Ovary (tissue), 9 donors: ENCODE measurements around the gene MAN1C1. TPM values are rescaled to one million over a fixed set of nuclear protein-coding genes. Genes with fewer than 3 reads are reported as not detected.

Experiments
- DNase-seq, 5 donors: peaks; one replicate each; pipeline ENCODE4 v3.0.0-alpha.2; 2019 to 2020
- H3K27ac ChIP-seq, 2 donors: fragments of 200-600 bp; one replicate each; pipeline versions ENCODE4 v1.5.1 to v1.8.0; 2019 to 2022
- H3K27me3 ChIP-seq: fragments of 200-600 bp; one replicate; pipeline ENCODE4 v1.8.0; 2022
- H3K36me3 ChIP-seq: fragments of 200-600 bp; sonication (generic); one replicate; pipeline ENCODE4 v1.5.1; 2019
- H3K4me1 ChIP-seq: one replicate; pipeline ENCODE4 v1.8.1; 2013; ENCODE audit warnings: mild to moderate bottlenecking, moderate library complexity; ENCODE audit not compliant: insufficient read depth
- H3K4me3 ChIP-seq: fragments of 200-600 bp; sonication (generic); one replicate; pipeline ENCODE4 v1.5.1; 2017
- H3K9me3 ChIP-seq, 2 donors: fragments of 200-600 bp in 1 of 2; sonication (generic) in 1 of 2; one replicate each; pipeline versions ENCODE4 v1.5.1 to v1.8.1; 2013 to 2019; ENCODE audit warnings: mild to moderate bottlenecking in 1 of 2, moderate library complexity in 1 of 2
- EP300 ChIP-seq: sonication (generic); formaldehyde crosslinking; IDR thresholded peaks from one replicate; pipeline ENCODE4 v1.6.1; 2017; ENCODE audit warnings: antibody characterized with exemption
- POLR2A ChIP-seq: fragments of 450-650 bp; IDR thresholded peaks from one replicate; pipeline ENCODE4 v1.6.1; 2017; ENCODE audit warnings: antibody characterized with exemption, mild to moderate bottlenecking, moderate library complexity
- WGBS, 3 donors: extraction: QIAGEN DNeasy Blood & Tissue Kit in 1 of 3; methylation state at CpG; one replicate each; pipeline versions ENCODE4 v1.1.5 to v1.1.7; 2013 to 2017; 5-methylcytosine and 5-hydroxymethylcytosine counted together
- intact Hi-C, 4 donors: fragments of 100-400 bp; cut with DNase I; formaldehyde crosslinking; loops; one replicate each; pipeline versions ENCODE4 v1.11.0 to v1.15.1; 2022 to 2023
- polyA plus RNA-seq, 2 donors: library from polyadenylated mRNA; stranded (reverse); fragments of 200-250 nt in 1 of 2; fragments of 350-450 nt in 1 of 2; fragmentation: Illumina TruSeq in 1 of 2; extraction: RNeasy Lipid Tissue Mini Kit (QIAGEN cat#74804) in 1 of 2; gene quantifications; one replicate each; pipeline ENCODE4 v1.2.3, GENCODE V29; 2013 to 2014
- total RNA-seq, 7 donors: library from RNA; depleted of rRNA in 2 of 7; stranded (reverse); fragments of >200 nt in 2 of 7; fragmentation: NEBNext Ultra II Directional in 3 of 7; extraction: Animal tissue kit (Norgen Biotek cat#: 25700) in 3 of 7; gene quantifications; one replicate each; pipeline versions ENCODE4 v1.1.0 to v1.2.4, GENCODE V29; 2016 to 2023
- TF ChIP-seq, protein P1 (sequence below), 3 donors: fragments of 450-650 bp in 2 of 3; fragments of 200-600 bp in 1 of 3; IDR thresholded peaks; one replicate each; pipeline versions ENCODE4 v1.5.1 to v1.8.0; 2016 to 2022; ENCODE audit warnings: antibody characterized with exemption in 3 of 3, mild to moderate bottlenecking in 1 of 3
- donor health status: DM: no; HTN: no; CAD: no; lungs with moderate emphysema.
- donor health status: DM: no; HTN: no; CAD: no.
- donor health status: Bipolar disorder and iron deficiency.
- donor health status: DM: yes; HTN: yes; CAD: no.
- donor health status: DM: no; HTN: no; CAD: no.
- donor health status: DM: yes; HTN: yes; CAD: no.

Gene MAN1C1
- total and polyA plus RNA-seq, 9 donors = 18.0 to 59.2 (median 33.1) TPM

DNA sequence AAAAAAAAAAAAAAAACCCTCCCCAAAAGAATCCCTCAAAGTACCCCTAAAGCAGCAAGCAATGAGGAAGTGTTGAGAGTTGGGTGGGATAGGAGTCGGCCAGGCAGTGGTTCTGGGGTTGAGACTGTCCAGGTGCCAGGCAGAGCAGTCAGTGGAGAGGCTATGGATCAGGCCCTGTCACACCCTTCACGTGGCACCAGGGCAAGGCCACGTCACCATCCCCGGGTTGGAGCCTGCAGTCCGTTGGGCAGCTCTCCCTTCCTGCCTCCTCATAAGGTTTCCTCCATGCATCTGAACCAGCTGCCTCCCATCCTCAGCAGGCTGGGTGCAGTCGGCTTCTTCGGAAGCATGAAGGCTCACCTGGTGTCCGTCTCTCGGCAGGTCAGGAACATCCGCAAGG lies 146.9 kb downstream of the MAN1C1 start:
- Histone ChIP-seq H3K27me3 (no peaks in the 10 kb centered on the region), H3K9me3 (no peaks in the 10 kb centered on the region), H3K4me3 (no peak overlapping the region), H3K36me3 (no peaks in the 10 kb centered on the region), H3K27ac (no peak overlapping the region), H3K4me1 (no peaks in the 10 kb centered on the region)
- WGBS, 3 donors = 89 to 95% (median 92%) methylated on average over 10 of the region's 10 CpGs
- intact Hi-C loops = no loop called here
- TF ChIP-seq, protein P1, sequence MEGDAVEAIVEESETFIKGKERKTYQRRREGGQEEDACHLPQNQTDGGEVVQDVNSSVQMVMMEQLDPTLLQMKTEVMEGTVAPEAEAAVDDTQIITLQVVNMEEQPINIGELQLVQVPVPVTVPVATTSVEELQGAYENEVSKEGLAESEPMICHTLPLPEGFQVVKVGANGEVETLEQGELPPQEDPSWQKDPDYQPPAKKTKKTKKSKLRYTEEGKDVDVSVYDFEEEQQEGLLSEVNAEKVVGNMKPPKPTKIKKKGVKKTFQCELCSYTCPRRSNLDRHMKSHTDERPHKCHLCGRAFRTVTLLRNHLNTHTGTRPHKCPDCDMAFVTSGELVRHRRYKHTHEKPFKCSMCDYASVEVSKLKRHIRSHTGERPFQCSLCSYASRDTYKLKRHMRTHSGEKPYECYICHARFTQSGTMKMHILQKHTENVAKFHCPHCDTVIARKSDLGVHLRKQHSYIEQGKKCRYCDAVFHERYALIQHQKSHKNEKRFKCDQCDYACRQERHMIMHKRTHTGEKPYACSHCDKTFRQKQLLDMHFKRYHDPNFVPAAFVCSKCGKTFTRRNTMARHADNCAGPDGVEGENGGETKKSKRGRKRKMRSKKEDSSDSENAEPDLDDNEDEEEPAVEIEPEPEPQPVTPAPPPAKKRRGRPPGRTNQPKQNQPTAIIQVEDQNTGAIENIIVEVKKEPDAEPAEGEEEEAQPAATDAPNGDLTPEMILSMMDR (IDR thresholded peaks at IDR 0.05) = no peak
- TF ChIP-seq EP300 = no peak
- no peak for TF ChIP-seq POLR2A
- DNase-seq = no peak

DNA sequence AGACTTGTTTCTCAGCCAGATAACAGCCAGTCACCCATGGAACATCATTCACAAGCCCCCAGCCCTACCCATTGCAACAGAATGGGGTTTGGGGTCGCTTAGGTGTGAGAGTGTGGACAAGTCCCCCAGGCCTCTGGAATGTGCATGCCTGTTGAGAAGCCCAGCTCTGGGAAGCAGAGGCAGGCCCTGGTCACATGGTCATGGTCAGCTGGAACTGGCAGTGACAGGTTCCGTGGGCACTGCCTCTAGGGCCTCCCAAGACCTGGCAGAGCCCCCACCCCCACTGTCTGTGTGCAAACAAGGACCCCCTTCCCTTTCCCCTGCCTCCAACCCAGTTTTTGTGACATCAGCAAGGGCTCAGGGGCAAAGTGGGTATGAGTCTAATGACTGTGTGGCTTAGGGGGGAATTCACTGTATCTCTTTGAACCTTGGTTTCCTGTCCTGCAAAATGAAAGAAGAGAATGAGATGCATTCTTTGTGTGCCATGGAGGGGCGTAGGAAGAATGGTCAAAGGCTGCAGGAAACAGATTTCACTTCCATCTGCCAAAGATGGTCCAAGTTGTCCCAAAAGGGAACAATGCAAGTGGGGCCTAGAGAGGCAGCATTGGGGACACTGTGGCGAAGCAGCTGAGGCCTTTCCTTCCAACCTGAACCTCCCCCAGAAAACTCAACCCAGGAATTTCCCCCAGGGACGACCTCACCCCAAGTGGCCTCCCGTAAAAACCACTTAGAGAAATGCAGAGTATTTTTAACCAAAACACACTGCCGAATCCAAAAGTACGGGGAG lies 148.7 kb downstream of the MAN1C1 start:
- Histone ChIP-seq H3K4me3 (no peak overlapping the region), H3K27ac (peak overlapping the region in 1 of 2 donors; percentile 4), H3K36me3 (no peaks in the 10 kb centered on the region), H3K9me3 (no peaks in the 10 kb centered on the region), H3K4me1 (no peaks in the 10 kb centered on the region), H3K27me3 (no peaks in the 10 kb centered on the region)
- intact Hi-C loops = no loop called here
- TF ChIP-seq, protein P1 (IDR thresholded peaks at IDR 0.05) = no peak
- TF ChIP-seq EP300 (no peak), POLR2A (no peak)
- 40 to 51% (median 42%) methylated on average over 8 of the region's 8 CpGs for WGBS, 3 donors
- DNase-seq = no peak

DNA sequence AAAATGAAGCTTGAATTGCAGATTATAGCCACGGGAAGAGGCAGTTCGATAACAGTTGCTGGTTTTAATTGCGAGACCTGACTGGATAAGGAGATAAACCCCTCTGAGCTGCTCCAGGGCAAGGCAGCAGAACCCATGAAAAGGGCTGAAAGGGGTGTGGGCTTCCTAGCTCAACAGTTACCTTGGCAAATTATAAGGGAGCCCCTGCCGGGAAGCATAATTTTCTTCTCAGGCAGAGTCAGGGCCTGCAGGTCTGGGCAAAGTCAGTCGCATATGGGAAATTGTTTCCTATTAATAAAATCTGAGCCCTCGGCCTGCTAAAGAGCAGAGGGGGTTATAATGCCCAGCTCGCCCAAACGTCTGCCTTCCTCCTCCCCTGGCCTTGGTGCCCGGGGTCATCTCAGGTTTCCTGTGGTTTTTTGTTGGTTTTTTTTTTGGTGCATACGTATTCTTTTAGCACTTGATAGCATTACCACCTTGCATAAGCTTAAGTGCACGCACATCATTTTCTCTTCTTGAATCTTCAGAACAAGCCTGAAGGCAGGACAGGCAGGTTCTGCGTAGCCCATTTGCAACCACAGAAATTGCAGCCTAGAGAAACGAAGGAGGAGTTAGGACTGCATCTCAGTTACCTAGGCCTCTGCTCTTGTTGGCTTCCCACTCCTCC lies 149.5 kb downstream of the MAN1C1 start:
- H3K36me3 ChIP-seq = no peaks in the 10 kb centered on the region
- TF ChIP-seq EP300 = no peak
- H3K9me3 ChIP-seq = no peaks in the 10 kb centered on the region
- H3K27ac ChIP-seq = no peak overlapping the region
- WGBS, 3 donors = 43 to 66% (median 52%) methylated on average over 13 of the region's 13 CpGs
- no peaks in the 10 kb centered on the region for H3K4me1 ChIP-seq
- H3K27me3 ChIP-seq = no peaks in the 10 kb centered on the region
- no peak for DNase-seq
- no peak overlapping the region for H3K4me3 ChIP-seq
- intact Hi-C loops = no loop called here

DNA sequence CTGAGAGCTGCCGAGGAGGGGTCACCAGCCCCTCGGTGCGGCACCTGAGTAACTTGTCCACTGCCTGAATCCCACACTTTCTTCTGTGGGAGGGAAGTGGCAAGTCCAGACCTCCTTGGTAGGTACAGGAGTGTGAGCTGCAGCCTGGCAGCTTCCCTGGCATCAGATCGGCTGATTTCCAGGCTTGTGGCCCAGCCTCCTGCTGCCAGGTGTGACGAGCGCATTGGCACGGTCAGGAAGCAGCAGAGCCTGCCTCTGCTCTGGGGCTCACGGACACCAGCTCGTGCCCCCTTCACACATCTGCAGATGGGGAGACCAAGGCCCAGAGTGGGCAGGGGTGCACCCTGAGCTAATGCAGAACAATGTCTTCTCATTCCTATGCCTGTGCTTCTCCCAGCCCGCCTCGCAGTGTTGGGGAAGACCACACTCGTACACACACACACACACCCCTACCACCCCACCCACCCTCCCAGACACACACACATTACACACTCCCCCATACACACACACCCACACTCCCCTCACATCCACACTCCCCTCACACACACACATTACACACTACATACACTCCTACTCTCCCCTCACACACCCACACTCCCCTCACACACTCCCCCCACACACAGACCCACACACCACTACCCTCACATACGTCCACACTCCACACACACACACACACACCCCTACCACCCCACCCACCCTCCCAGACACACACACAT lies 150.3 kb downstream of the MAN1C1 start:
- TF ChIP-seq POLR2A (no peak), EP300 (no peak)
- TF ChIP-seq, protein P1 (IDR thresholded peaks at IDR 0.05) = no peak
- H3K4me3 ChIP-seq = no peak overlapping the region
- no peak overlapping the region for H3K27ac ChIP-seq
- no peaks in the 10 kb centered on the region for H3K36me3 ChIP-seq
- H3K27me3 ChIP-seq = no peaks in the 10 kb centered on the region
- DNase-seq = no peak
- no peaks in the 10 kb centered on the region for H3K9me3 ChIP-seq
- 94 to 96% (median 95%) methylated on average over 13 of the region's 13 CpGs for WGBS, 3 donors
- intact Hi-C loops = no loop called here
- no peaks in the 10 kb centered on the region for H3K4me1 ChIP-seq

DNA sequence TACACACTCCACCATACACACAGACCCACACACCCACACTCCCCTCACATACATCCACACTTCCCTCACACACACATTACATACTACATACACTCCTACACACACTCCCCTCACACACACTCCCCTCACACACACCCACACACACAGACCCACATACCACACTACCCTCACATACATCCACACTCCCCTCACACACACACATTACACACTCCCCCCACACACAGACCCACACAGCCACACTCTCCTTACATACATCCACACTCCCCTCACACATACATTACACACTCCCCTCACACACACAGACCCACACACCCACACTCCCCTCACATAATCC lies 150.8 kb downstream of the MAN1C1 start:
- H3K27ac ChIP-seq = no peak overlapping the region
- H3K36me3 ChIP-seq = no peaks in the 10 kb centered on the region
- H3K4me3 ChIP-seq = no peak overlapping the region
- H3K27me3 ChIP-seq = no peaks in the 10 kb centered on the region
- intact Hi-C loops = no loop called here
- TF ChIP-seq, protein P1 (IDR thresholded peaks at IDR 0.05) = no peak
- TF ChIP-seq POLR2A (no peak), EP300 (no peak)
- no peaks in the 10 kb centered on the region for H3K9me3 ChIP-seq
- H3K4me1 ChIP-seq = peaks cover 2% of the 10 kb centered on the region
- no peak for DNase-seq
